OCI-LY3 (cell line): ENCODE results near the gene WWOX.

Experiments
- EZH2phosphoT487 ChIP-seq: fragments of 200-600 bp; shearing (Covaris generic); IDR thresholded peaks from 2 replicates; pipeline ENCODE4 v1.6.1; 2018; ENCODE audit warnings: antibody characterized with exemption, mixed run types, low read depth
- TF ChIP-seq, protein P1 (sequence below): fragments of 200-600, 300-600 bp; sonication (generic); IDR thresholded peaks from 2 replicates; pipeline ENCODE4 v1.5.1; 2014; ENCODE audit warnings: antibody characterized with exemption, low read length, low read depth

DNA sequence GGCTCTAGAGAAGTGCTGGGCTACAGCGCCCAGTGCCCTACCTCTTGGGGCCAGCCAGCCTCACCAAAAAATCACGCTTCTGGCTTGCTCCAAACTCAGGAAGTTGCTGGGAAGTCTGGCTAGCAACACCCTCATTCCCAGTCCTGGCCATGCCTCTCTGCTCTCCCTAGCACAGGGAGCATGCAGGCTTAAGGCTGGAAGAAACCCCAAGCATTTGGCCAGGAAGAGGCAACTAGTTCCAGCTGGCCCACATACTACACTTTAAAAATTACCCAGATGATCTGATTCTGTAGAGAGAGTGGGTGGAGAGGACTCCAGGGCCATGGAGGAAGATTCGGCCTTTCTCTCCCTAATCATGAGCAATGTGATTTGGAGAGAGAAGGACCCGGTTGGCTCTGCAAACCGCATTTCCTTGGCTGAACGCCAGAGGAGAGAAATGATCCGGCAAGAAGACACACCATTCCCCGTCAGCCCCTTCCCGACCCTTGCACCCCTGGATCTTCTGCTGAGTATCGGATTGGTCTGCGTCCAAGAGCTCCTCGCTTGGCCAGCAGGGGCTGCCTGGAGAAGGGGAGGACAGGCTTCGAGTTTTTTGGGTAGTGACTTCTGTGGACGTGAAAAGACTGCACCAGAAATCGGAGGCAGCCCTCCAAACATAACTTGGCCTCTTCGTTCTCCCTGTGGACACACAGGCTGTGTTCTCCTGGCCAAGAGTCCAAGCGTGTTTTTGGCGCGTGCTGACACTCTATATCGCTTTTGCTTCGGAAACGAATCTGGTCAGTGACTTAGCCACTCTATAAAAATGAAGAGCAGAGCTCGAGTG lies 406.3 kb downstream of the WWOX start:
- TF ChIP-seq, protein P1, sequence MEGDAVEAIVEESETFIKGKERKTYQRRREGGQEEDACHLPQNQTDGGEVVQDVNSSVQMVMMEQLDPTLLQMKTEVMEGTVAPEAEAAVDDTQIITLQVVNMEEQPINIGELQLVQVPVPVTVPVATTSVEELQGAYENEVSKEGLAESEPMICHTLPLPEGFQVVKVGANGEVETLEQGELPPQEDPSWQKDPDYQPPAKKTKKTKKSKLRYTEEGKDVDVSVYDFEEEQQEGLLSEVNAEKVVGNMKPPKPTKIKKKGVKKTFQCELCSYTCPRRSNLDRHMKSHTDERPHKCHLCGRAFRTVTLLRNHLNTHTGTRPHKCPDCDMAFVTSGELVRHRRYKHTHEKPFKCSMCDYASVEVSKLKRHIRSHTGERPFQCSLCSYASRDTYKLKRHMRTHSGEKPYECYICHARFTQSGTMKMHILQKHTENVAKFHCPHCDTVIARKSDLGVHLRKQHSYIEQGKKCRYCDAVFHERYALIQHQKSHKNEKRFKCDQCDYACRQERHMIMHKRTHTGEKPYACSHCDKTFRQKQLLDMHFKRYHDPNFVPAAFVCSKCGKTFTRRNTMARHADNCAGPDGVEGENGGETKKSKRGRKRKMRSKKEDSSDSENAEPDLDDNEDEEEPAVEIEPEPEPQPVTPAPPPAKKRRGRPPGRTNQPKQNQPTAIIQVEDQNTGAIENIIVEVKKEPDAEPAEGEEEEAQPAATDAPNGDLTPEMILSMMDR, result no peak
- no peak for TF ChIP-seq EZH2phosphoT487
